HG03565 (cell line): ENCODE results near the gene RNF5.

Source experiments
- ATAC-seq: cut with Tn5 transposase; IDR thresholded peaks from one replicate; pipeline ENCODE4 v1.9.1; 2021; ENCODE audit warnings: mild to moderate bottlenecking, moderate library complexity; ENCODE audit not compliant: unreplicated experiment

RNF5 gene

GRCh38 chr6:32151863-32152768 lies 26.1 kb upstream of the RNF5 start, which contains the start of gene PRRT1:
Gene PRRT1 (minus strand): TSS chr6:32151939. CDS start chr6:32151827, 112 bp downstream.
- ATAC-seq, result no peak

GRCh38 chr6:32152769-32153563 lies 25.2 kb upstream of the RNF5 start:
- ATAC-seq, result no peak

- ATAC-seq, result no peak
Measured at GRCh38 chr6:32153564-32154513, 24.4 kb upstream of the RNF5 start, which contains the start of gene PPT2. Gene PPT2 (plus strand): TSS chr6:32154141. CDS start chr6:32154595, 454 bp downstream.

- ATAC-seq, result no peak
Measured at GRCh38 chr6:32154514-32155161, 23.6 kb upstream of the RNF5 start.

- ATAC-seq, result no peak
Measured at GRCh38 chr6:32156891-32157290, 21.3 kb upstream of the RNF5 start.

- no peak for ATAC-seq
Measured at GRCh38 chr6:32158052-32158451, 20.2 kb upstream of the RNF5 start.

- no peak for ATAC-seq
Measured at GRCh38 chr6:32163559-32164258, 14.5 kb upstream of the RNF5 start.

GRCh38 chr6:32164295-32164694 lies 13.9 kb upstream of the RNF5 start, which contains the start of gene EGFL8:
Gene EGFL8 (plus strand): TSS chr6:32164595. CDS start chr6:32166166, 1,571 bp downstream.
- ATAC-seq, result no peak

GRCh38 chr6:32166411-32167061 lies 11.7 kb upstream of the RNF5 start:
- no peak for ATAC-seq

- ATAC-seq, result no peak
Measured at GRCh38 chr6:32167154-32167760, 10.9 kb upstream of the RNF5 start.

GRCh38 chr6:32167761-32168262 lies 10.4 kb upstream of the RNF5 start:
- no peak for ATAC-seq

GRCh38 chr6:32168350-32168749 lies 9.9 kb upstream of the RNF5 start:
- no peak for ATAC-seq

GRCh38 chr6:32168807-32169591 lies 9.2 kb upstream of the RNF5 start:
- no peak for ATAC-seq

GRCh38 chr6:32170294-32170693 lies 7.9 kb upstream of the RNF5 start:
- no peak for ATAC-seq

- no peak for ATAC-seq
Measured at GRCh38 chr6:32171234-32171633, 7.0 kb upstream of the RNF5 start.

- no peak for ATAC-seq
Measured at GRCh38 chr6:32173051-32173727, 5.0 kb upstream of the RNF5 start.

GRCh38 chr6:32174416-32174815 lies 3.8 kb upstream of the RNF5 start:
- ATAC-seq, result no peak
